Coronary artery (tissue), 2 donors: Measurements from ENCODE around the gene RBM34.
"Not testable (repeated sequence)": the region's sequence is repeated elsewhere in the genome, so short reads cannot be mapped to it uniquely, and the experiment has no call there.

ENCODE experiments used
- DNase-seq: peaks from one replicate; pipeline ENCODE4 v3.0.0-alpha.2; 2017; ENCODE audit warnings: low spot score
- H3K27ac ChIP-seq, 2 donors: fragments of 200-600 bp; sonication (generic); one replicate each; pipeline ENCODE4 v1.5.1; 2016 to 2019
- H3K4me3 ChIP-seq: fragments of 200-600 bp; sonication (generic); 2 replicates; pipeline ENCODE4 v1.5.1; 2016; ENCODE audit warnings: mild to moderate bottlenecking, moderate library complexity
- CTCF ChIP-seq: fragments of 200-600 bp; sonication (generic); IDR thresholded peaks from one replicate; pipeline ENCODE4 v1.5.1; 2019; ENCODE audit warnings: antibody characterized with exemption

RBM34 gene

GRCh38 chr1:235098991-235099390, 62.1 kb downstream of the RBM34 start:
- Histone ChIP-seq H3K27ac (no peak overlapping the region), H3K4me3 (no peak overlapping the region)
- DNase-seq: no peak
- no peak for TF ChIP-seq CTCF

GRCh38 chr1:235098547-235098946, 62.5 kb downstream of the RBM34 start:
- DNase-seq: no peak
- Histone ChIP-seq H3K4me3 (no peak overlapping the region), H3K27ac (no peak overlapping the region)
- no peak for TF ChIP-seq CTCF

- not testable (repeated sequence) for DNase-seq, H3K27ac ChIP-seq, H3K4me3 ChIP-seq
These were observed 63.5 kb downstream of the RBM34 start for GRCh38 chr1:235097501-235097900.

GRCh38 chr1:235095938-235096562, 65.0 kb downstream of the RBM34 start:
- TF ChIP-seq CTCF: no peak
- Histone ChIP-seq H3K27ac (no peak overlapping the region), H3K4me3 (no peak overlapping the region)
- no peak for DNase-seq

- TF ChIP-seq CTCF: peak; percentile 94
- H3K27ac ChIP-seq: peak overlapping the region in 1 of 2 donors; percentile 6
- no peak for DNase-seq
- H3K4me3 ChIP-seq: peak overlapping the region; percentile 63
These were observed 67.1 kb downstream of the RBM34 start for GRCh38 chr1:235093696-235094592.

- DNase-seq: no peak
- no peak for TF ChIP-seq CTCF
- peak overlapping the region; percentile 63 for H3K4me3 ChIP-seq
- H3K27ac ChIP-seq: peak overlapping the region in 1 of 2 donors; percentile 6
These were observed 67.9 kb downstream of the RBM34 start for GRCh38 chr1:235093013-235093695.

- DNase-seq, H3K27ac ChIP-seq, H3K4me3 ChIP-seq: not testable (repeated sequence)
These were observed 68.6 kb downstream of the RBM34 start for GRCh38 chr1:235092415-235092814.

- not testable (repeated sequence) for H3K4me3 ChIP-seq, DNase-seq, H3K27ac ChIP-seq
These were observed 69.0 kb downstream of the RBM34 start for GRCh38 chr1:235092045-235092406.

GRCh38 chr1:235091319-235092044, 69.6 kb downstream of the RBM34 start:
- DNase-seq: not testable (repeated sequence)
- H3K27ac ChIP-seq: peak overlapping the region in 1 of 2 donors; percentile 22

More at GRCh38 chr1:235091319-235092044, 69.6 kb downstream of the RBM34 start:
- H3K4me3 ChIP-seq: not testable (repeated sequence)
